Liver (tissue), 3 donors: Measurements from ENCODE around the gene PCDHA2.

Source experiments
- CTCF ChIP-seq: fragments of 150-350 bp; IDR thresholded peaks from 2 replicates; pipeline ENCODE4 v1.5.1; 2017; ENCODE audit warnings: improper control_type of control experiment, low read depth, low read length; ENCODE audit not compliant: missing input control
- EGR1 ChIP-seq, 2 donors: IDR thresholded peaks; 2 replicates each; pipeline ENCODE4 v1.6.1; 2016 to 2018; ENCODE audit warnings: antibody characterized with exemption in 2 of 2, low read depth in 2 of 2
- FOXA2 ChIP-seq: IDR thresholded peaks from 2 replicates; pipeline ENCODE4 v1.6.1; 2016; ENCODE audit warnings: antibody characterized with exemption
- GABPA ChIP-seq, 2 donors: IDR thresholded peaks in 1 of 2; conservative IDR thresholded peaks in 1 of 2; 2 replicates each; pipeline ENCODE4 v1.6.1; 2016; ENCODE audit warnings: antibody characterized with exemption in 2 of 2, mild to moderate bottlenecking in 1 of 2, moderate library complexity in 1 of 2
- MAX ChIP-seq: IDR thresholded peaks from 2 replicates; pipeline ENCODE4 v1.6.1; 2016; ENCODE audit warnings: antibody characterized with exemption
- TAF1 ChIP-seq: conservative IDR thresholded peaks from 2 replicates; pipeline ENCODE4 v1.6.1; 2016; ENCODE audit warnings: antibody characterized with exemption, mild to moderate bottlenecking
- donor health status: healthy.
- donor health status: healthy.

GRCh38 chr5:140823475-140823874 is 28.8 kb downstream of the PCDHA2 start:
- TF ChIP-seq MAX, result no peak
- TF ChIP-seq TAF1, result no peak
- TF ChIP-seq CTCF, result no peak
- no peak for TF ChIP-seq GABPA (IDR thresholded peaks at IDR 0.05 in 1 of 2, conservative IDR thresholded peaks at IDR 0.05 in 1 of 2)
- TF ChIP-seq FOXA2, result no peak
- no peak for TF ChIP-seq EGR1 (IDR thresholded peaks at IDR 0.05; ENCODE audit: low read depth in 2 of 2)
